NCI-H345 treated with DMSO at 0.1 percent for 48 hours (cell line): ENCODE results near the gene ARL8A.
A peak's percentile ranks its signal among the peaks of the same experiment; 100 is the strongest.
"Not testable (repeated sequence)": the region's sequence is repeated elsewhere in the genome, so short reads cannot be mapped to it uniquely, and the experiment has no call there.

Experiments
- DNase-seq: peaks from one replicate; lab custom pipeline; 2025; ENCODE audit not compliant: unreplicated experiment; lab: John Stamatoyannopoulos, UW

The ARL8A gene

DNA sequence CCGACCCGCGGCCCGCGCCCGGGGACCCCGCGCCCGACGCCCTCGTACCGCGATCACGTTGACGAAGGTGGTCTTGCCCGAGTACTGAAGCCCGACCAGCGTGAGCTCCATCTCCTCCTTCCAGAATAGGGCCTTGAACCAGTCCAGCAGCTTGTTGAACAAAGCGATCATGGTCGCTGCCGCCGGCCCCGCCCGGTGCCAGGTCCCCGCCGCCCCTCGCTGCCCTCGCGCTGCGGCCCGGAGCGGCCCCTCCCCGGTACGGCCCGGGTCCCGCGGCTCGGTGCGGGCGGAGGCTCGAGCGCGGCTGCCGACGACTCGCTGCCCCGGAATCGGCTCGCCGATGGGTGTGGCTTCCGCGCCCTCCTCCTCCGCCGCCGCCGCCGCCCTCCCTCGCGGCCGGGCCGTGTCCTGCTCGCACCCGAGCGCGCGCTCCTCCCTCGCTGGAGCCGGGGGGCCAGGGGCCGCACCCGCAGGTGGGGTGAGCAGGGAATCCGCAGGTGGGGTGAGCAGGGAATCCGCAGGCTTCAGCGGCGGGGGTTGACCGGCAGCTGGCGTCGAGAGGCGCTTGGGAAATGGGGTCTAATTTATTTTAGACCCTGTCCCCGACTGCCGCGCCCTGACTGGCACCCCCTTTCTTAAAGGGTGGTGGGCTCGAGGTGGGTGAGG is at the start of gene ARL8A:
Gene ARL8A (minus strand): TSS at position 336 of the 666 bp plus-strand sequence. CDS start 165 bp downstream, at position 171.
- DNase-seq, result peak; percentile 31

DNA sequence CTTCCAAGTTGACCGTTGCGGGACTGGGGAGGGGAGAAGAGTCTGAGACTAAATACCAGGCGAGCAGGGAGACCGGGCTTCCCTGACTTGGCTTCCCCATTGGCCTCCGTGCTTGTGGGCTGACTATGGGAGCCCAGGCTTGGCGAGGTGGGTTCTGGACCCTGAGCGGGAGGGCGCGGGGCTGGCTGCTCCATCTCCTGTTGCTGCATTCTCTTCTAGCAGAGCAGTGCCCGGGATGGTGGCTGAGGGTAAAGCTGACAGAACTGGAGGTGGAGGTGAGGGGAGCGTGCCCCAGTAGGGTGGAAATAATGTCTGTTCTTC is 49.8 kb upstream of the ARL8A start:
- no peak for DNase-seq

DNA sequence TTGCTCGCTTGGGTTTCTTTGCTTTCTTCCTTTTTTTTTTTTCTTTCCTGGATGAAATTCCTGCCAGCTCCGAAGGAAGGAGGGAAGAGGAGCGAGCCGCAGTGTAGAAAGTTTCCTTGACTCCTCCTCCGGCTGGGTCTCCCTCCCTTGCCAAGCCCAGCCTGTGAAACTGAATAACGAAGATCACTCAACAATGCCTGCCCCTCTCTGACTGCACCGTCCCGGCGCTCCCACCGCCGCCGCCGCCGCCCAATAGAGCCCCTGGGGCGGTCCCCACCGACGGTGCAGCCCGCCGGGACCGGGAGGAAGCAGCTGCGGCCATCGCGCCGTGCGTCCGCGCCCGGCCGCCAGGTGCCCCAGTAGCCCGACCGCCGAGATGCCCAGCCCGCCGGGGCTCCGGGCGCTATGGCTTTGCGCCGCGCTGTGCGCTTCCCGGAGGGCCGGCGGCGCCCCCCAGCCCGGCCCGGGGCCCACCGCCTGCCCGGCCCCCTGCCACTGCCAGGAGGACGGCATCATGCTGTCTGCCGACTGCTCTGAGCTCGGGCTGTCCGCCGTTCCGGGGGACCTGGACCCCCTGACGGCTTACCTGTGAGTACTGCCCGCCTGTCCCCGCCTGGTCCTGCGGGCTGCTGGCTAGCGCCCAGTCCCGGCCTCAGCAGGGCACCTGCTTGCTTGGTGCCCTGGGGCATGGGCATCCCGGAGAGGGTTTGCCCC is 49.2 kb upstream of the ARL8A start, which contains the start of gene LGR6:
Gene LGR6 (plus strand): TSS at position 186 of the 714 bp plus-strand sequence. CDS start 191 bp downstream, at position 377.
- no peak for DNase-seq

DNA sequence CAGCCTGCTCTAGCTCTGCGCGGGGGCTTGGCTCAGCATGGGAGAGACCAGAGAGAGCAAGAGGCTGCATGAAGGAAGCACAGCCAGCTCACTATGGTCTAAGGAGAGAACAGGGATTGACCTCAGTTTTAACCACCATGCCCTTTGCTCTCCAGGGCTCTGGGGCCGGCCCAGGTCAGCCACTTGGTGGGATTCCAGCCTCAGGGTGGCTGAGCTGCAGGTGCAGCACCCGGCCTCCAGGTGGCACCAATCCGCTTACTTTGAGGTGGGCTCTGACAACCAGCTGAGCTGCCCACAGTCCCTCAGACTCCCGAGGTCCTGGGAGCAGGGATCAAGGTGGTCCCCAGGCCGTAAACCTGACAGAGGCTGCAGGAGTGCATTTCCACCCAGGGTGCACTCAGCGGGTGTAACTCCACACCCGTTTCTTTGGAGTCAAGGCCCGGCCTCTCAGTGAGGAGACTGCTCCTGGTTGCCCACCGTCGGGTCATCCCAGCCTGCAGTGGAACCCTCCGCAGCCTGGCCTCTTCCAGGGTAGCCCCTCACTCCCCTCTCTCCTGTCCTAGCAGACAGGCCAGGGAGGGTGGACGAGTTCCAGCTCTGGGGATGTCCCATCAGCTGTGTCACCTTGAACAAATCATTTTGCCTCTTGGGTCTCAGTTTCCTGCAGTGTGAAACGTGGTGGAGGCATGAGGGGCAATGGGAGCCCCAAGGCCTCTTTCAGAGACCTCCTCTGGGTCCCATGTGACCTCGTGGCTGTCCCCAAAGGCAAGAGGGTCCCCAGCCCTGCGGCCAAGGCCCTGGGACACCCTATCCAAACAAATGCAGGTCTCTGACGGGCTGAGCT is 48.5 kb upstream of the ARL8A start:
- DNase-seq, result peak; percentile 59

DNA sequence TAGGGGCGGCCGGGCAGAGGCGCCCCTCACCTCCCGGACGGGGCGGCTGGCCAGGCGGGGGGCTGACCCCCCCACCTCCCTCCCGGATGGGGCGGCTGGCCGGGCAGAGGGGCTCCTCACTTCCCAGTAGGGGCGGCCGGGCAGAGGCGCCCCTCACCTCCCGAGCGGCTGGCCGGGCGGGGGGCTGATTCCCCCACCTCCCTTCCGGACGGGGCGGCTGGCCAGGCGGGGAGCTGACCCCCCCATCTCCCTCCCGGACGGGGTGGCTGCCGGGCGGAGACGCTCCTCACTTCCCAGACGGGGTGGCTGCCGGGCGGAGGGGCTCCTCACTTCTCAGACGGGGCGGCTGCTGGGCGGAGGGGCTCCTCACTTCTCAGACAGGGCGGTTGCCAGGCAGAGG is 46.9 kb upstream of the ARL8A start:
- DNase-seq, result not testable (repeated sequence)

DNA sequence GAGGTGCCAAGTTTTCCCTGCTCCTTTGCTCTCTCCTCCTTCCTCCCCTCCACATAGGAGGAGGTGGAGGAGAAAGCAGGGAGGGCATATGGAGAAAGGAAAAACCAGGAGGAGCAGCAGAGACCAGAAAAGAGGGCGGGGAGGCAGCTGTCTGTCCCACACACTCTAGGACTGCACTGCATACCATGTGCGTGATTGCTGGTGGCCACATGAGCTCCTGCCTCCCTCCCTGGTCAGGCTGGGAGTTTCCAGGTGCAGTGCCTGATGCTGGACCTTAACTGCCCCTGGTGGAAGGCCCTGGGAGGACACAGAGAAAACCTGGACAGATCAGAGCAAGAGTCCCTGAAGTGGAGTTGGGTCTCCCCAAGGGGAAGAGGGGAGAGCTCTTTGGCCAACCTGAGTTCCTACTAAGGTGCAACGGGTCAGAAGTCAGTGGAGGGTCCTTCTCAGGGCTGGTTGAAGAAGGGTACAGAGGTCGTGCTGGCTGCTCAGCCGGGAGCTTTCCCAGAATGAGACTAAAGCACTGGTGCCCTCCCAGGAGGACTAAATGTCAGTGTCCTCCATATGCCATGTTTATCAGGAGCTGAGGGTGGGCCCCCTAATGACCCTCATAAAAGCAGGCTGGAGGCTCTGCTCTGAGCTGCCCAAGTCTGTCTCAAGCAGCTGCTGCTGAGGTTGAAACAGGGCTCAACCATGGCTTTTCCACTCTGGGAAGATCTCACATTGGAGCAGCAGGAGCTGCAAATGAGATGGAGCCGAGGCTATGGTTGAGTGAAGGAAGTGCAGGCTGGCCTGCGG is 45.6 kb upstream of the ARL8A start:
- no peak for DNase-seq

DNA sequence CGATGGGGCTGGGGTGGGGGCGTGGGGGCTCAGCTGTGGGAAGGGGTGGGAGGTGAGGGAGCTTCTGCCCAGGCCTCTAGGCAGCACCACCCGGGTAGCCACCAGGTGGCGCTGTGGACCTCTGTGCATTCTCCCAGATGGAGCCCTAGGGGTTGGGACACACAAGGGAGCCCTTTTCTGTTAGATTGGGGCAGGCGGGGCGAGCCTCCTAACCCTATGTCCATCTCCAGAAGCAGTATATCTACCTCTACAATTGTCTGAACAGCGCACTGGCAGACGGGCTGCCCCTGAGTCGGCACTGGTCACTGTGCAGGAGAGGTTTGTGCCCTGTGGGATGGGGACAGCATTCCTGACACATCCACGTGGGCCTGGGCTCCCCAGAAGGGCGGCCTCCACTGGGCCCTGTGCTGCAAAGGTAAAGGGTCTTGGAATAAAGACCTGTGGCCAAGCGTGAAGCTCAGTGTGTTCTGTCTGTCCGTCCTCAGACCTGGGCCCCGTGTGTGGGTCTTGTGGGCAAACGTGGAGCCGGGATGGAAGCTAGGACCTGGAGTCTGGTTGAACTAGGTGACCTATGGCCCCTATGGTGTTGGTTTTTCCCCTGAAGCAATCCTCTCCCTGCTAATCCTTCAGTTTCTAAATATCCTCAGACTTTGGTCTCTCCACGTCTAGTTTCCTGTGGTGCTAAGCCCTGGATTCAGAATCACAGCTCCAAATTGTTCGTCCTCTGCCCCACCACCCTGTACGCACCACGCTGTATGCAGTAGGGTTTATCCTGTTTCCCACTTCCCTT is 44.7 kb upstream of the ARL8A start:
- DNase-seq, result no peak

DNA sequence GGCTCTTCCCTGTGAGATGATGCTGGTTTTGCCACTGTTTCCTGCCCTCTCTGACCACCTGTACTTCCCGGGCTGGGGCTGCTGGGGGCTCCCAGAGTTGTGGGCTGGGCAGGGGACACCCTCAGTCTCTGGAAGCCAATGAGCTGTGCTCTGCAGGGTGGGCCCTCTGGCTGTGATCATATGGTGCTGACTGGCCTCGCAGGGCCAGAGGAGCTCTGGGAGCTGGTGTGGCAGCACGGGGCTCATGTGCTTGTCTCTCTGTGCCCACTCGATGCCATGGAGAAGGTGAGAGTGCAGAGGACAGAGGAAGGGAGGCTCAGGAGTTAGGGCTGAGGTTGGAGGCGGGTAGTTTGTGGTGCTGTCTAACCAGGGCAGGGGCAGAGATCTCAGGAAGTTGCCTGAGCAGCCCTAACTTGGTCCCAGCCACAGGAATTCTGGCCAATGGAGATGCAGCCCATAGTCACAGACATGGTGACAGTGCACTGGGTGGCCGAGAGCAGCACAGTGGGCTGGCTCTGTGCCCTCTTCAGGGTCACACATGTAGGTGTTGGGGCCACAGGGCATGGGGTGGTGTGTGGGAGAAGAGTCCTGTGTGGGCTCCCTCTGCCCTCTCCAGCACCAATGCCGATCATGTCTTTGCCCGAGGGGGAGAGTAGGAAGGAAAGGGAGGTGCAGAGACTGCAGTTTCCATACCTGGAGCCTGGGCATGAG is 43.3 kb upstream of the ARL8A start:
- no peak for DNase-seq

DNA sequence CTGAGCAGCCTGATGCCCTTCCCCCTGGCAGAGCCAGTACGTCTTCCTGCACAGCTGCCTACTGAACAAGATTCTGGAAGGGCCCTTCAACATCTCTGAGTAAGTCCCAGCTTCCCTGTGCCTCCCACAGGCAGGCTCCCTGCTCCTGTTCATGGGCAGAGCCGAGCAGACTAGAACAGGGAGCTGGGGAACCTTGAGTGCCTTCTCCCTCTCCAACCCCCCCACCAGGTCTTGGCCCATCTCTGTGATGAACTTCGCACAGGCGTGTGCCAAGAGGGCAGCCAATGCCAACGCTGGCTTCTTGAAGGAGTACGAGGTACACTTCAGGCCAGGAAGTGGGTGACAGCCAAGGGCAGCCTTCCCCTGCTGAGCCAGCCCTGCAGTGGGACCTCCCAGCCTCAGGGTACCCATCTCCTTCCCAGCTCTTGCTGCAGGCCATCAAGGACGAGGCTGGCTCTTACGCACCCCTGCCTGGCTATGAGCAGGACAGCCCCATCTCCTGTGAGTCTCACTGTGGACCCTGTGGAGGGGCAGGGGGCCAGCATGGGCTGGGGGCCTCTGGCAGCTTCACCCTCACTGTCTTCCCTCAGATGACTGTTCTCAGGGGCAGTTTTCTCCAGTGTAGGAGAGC is 42.6 kb upstream of the ARL8A start:
- DNase-seq, result no peak

DNA sequence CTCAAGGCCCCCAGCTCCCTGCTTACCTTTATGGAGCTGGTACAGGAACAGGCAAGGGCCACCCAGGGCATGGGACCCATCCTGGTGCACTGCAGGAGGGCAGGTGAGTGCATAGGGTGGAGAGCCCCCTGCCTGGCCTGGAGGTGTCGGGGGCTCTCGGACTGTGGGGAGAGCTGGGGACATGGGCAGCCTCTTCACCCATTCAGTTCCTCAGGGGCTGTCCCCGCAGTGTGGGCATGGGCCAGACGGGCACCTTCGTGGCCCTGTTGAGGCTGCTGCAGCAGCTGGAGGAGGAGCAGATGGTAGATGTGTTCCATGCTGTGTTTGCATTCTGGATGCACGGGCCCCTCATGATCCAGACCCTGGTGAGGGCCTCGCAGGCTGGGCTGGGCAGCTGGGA is 41.8 kb upstream of the ARL8A start:
- no peak for DNase-seq

DNA sequence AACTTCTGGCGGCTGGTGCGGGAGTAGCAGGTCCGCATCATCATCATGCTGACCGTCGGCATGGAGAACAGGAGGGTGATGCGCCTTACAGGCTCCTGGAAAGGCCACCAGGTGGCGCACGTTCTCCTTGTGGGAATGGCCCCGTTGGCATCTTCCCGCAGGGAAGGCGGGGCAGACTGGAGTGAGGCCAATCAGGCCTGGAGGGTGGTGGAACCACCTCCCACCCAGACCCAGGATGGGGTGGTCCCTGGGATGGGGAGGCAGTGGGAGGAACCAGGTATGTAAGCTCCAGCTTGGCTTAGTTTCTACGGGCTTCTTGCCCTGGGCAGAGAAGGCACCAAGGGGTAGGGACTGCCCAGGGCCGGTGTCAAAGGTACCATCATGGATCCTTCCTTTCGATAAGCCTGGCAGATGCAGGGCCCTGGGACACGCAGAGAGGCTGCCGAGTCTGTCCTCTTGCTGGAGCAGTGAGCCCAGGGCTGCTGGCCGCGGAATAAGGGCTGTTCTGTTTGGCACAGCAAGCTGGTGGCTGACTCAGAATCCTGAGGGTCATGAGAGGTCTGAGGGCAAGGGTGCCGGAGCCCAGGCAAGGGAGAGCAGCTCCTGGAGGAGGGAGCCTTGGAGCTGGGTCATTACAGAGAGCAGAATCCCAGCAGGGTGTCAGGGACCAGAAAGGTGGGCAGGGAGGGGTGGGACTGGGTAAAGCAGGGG is 40.4 kb upstream of the ARL8A start:
- DNase-seq, result peak; percentile 75

DNA sequence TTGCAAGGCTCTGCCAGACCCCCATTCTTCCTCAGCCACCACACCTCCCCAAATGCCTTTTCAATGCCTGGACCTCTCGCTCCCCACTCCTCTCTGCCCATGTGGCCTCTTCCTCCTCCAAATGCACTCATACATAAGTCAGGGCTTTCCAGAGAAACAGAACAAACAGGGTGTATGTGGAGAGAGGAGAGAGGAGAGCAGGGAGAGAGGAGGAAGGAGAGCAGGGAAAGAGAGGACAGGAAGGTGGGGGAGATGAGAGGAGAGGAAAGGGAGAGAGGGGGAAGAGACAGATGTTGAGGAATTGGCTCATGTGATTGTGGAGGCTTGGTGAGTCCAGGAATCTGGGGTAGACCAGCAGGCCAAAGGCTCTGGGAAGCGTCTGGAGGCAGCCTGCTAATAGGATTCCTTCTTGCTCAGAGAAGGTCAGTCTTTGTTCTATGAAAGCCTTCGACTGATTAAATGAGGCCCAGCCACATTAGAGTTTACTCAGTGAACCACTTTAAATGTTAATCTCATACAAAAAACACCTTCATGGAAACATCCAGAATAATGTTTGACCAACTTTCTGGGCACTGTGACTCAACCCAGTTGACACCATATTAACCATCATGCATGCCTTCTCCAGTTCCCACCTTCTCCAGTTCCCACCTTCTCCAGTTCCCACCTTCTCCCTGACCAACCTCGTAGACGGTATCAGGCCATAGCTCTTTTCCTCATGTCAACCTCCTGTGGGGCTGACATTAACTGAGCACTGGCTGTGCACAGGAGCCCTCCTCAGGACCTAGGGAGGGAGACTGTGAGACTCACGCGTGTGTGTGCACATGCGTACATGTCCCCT is 37.7 kb upstream of the ARL8A start:
- DNase-seq, result no peak

DNA sequence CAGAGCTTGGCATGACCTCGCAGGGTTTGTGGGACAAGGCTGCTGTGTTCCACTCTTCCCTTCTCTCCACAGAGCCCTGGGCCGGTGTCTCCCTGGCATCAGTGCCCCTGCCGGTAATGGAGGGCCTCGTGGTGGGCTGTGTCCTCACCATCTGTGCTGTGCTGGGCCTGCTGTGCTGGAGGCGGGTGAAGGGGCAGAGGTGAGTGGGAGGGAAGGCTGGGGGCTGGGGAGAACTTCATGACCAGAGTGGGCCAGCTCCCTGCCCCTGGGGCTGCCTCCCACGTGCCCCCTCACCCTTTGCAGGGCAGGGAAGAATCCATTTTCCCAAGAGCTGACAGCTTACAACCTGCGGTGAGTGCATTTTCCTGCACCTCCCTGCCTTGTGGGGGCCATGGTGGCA is 37.0 kb upstream of the ARL8A start:
- no peak for DNase-seq

DNA sequence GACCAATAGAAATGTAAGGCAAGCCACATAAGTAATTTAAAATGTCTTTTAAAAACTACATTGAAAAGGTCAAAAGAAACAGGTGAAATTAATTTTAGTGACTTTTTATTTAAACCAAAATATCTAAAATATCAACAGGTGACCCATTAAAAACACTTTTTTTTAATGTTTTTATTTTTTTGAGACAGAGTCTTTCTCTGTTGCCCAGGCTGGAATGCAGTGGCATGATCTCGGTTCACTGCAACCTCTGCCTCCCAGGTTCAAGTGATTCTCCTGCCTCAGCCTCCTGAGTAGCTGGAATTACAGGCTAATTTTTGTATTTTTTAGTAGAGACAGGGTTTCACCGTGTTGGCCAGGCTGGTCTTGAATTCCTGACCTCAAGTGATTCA is 36.2 kb upstream of the ARL8A start:
- not testable (repeated sequence) for DNase-seq

DNA sequence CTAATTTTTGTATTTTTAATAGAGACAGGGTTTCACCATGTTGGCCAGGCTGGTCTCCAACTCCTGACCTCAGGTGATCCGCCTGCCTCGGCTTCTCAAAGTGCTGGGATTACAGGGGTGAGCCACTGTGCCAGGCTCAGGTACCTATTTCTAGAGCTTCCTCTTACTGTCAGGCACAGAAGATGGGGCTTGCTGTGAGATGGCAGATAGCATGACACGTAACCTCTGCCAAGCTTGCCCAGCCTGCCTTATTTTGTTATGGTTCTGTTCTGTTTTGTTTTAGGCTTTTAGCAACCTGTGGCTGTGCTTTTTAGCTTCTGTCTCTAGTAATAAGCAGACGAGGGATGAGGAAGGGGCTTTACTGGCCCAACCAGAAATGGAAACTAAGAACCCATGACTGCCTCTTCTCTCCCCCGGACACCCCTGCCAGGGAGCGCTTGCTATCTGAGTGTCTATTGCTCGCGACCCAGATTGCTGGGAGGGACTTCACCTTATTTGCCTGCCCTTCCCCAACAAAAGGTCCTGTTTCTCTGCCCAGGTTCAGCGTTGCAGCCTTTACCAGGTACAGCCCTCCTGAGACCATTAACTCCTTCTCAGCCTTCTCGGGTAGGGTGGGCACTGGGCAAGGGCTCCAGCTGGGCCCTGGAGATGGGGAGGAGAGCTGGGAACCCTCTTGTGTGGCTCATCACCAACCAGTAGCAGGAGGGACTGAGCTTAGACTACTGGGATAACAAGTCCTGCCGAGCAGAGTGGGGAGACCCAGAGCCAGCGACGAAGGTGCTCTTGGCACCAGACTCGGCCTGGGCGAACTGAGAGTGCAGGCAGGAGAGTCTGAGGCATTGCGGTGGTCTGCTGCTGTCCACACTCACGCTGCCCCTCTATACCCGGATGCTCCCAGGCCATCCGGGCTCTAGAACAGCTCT is 35.6 kb upstream of the ARL8A start:
- no peak for DNase-seq
